Neutrophil (primary cell): ENCODE data around the gene CAMK2N1.
"Not testable (repeated sequence)": the region's sequence is repeated elsewhere in the genome, so short reads cannot be mapped to it uniquely, and the experiment has no call there.

Source experiments
- H3K27ac ChIP-seq: fragments of 200-600 bp; sonication (generic); 2 replicates; pipeline ENCODE4 v1.5.1; 2016; ENCODE audit warnings: mild to moderate bottlenecking, moderate library complexity
- H3K27me3 ChIP-seq: fragments of 200-600 bp; sonication (generic); 2 replicates; pipeline ENCODE4 v1.6.0; 2016; ENCODE audit warnings: mild to moderate bottlenecking
- H3K36me3 ChIP-seq: fragments of 200-600 bp; sonication (generic); 2 replicates; pipeline ENCODE4 v1.5.1; 2017
- H3K4me1 ChIP-seq, 2 experiments: fragments of 200-600 bp in 1 of 2; sonication (generic) in 1 of 2; 1 replicate in 1 of 2; 2 replicates in 1 of 2; pipeline versions ENCODE4 v1.5.1 to v1.6.1; 2013 to 2016; ENCODE audit warnings: low read depth in 1 of 2, low read length in 1 of 2, mild to moderate bottlenecking in 1 of 2, moderate library complexity in 1 of 2; ENCODE audit not compliant: control insufficient read depth in 1 of 2, insufficient read depth in 1 of 2
- H3K4me3 ChIP-seq, 2 experiments: fragments of 200-600 bp in 1 of 2; sonication (generic) in 1 of 2; 1 replicate in 1 of 2; 2 replicates in 1 of 2; pipeline ENCODE4 v1.5.1; 2013 to 2016; ENCODE audit warnings: low read depth in 1 of 2, low read length in 1 of 2, mild to moderate bottlenecking in 1 of 2, moderate library complexity in 1 of 2
- H3K9me3 ChIP-seq: fragments of 200-600 bp; sonication (generic); 2 replicates; pipeline ENCODE4 v1.5.1; 2016
- CTCF ChIP-seq: fragments of 200-600 bp; sonication (generic); IDR thresholded peaks from 2 replicates; pipeline ENCODE4 v1.5.1; 2016; ENCODE audit warnings: antibody characterized with exemption

The CAMK2N1 gene

GRCh38 chr1:20499718-20500117 is 13.7 kb upstream of the CAMK2N1 start:
- no peak for TF ChIP-seq CTCF
- Histone ChIP-seq H3K4me1 (no peaks in the 10 kb centered on the region), H3K27me3 (peaks cover 12% of the 10 kb centered on the region), H3K27ac (no peak overlapping the region), H3K4me3 (no peak overlapping the region), H3K36me3 (peaks cover 72% of the 10 kb centered on the region), H3K9me3 (no peaks in the 10 kb centered on the region)

- no peak for TF ChIP-seq CTCF
- Histone ChIP-seq H3K4me3 (no peak overlapping the region), H3K9me3 (no peaks in the 10 kb centered on the region), H3K4me1 (peaks cover 3 to 5% of the 10 kb centered on the region in 2 experiments), H3K27ac (no peak overlapping the region), H3K36me3 (peaks cover 66% of the 10 kb centered on the region), H3K27me3 (peaks cover 18% of the 10 kb centered on the region)
Measured at GRCh38 chr1:20499105-20499504, 13.1 kb upstream of the CAMK2N1 start.

GRCh38 chr1:20498116-20498515 is 12.1 kb upstream of the CAMK2N1 start:
- H3K36me3 ChIP-seq = peaks cover 63% of the 10 kb centered on the region
- H3K4me1 ChIP-seq = peaks cover 12 to 14% of the 10 kb centered on the region in 2 experiments
- no peaks in the 10 kb centered on the region for H3K9me3 ChIP-seq
- TF ChIP-seq CTCF = no peak
- peaks cover 24% of the 10 kb centered on the region for H3K27me3 ChIP-seq
- no peak overlapping the region for H3K27ac ChIP-seq
- no peak overlapping the region for H3K4me3 ChIP-seq

GRCh38 chr1:20497506-20497905 is 11.5 kb upstream of the CAMK2N1 start:
- no peak overlapping the region for H3K27ac ChIP-seq
- H3K4me1 ChIP-seq = peaks cover 14 to 15% of the 10 kb centered on the region in 2 experiments
- peaks cover 30% of the 10 kb centered on the region for H3K27me3 ChIP-seq
- H3K9me3 ChIP-seq = no peaks in the 10 kb centered on the region
- H3K36me3 ChIP-seq = peaks cover 57% of the 10 kb centered on the region
- no peak for TF ChIP-seq CTCF
- H3K4me3 ChIP-seq = no peak overlapping the region

- not testable (repeated sequence) for H3K27ac ChIP-seq
- peaks cover 50% of the 10 kb centered on the region for H3K36me3 ChIP-seq
Measured at GRCh38 chr1:20496725-20497383, 10.8 kb upstream of the CAMK2N1 start.

GRCh38 chr1:20496241-20496661 is 10.2 kb upstream of the CAMK2N1 start:
- no peak for TF ChIP-seq CTCF
- Histone ChIP-seq H3K9me3 (no peaks in the 10 kb centered on the region), H3K4me1 (peaks cover 14 to 15% of the 10 kb centered on the region in 2 experiments), H3K27me3 (peaks cover 43% of the 10 kb centered on the region), H3K4me3 (no peak overlapping the region), H3K27ac (no peak overlapping the region), H3K36me3 (peaks cover 44% of the 10 kb centered on the region)

More at GRCh38 chr1:20496725-20497383, 10.8 kb upstream of the CAMK2N1 start:
- not testable (repeated sequence) for H3K4me3 ChIP-seq, H3K9me3 ChIP-seq
- H3K27me3 ChIP-seq = peaks cover 37% of the 10 kb centered on the region
- peaks cover 14 to 15% of the 10 kb centered on the region in 2 experiments for H3K4me1 ChIP-seq
